Activated naive CD8-positive, alpha-beta T cell (primary cell): ENCODE data around the gene DPH5.
A peak's percentile ranks its signal among the peaks of the same experiment; 100 is the strongest.
"Not testable (repeated sequence)": the region's sequence is repeated elsewhere in the genome, so short reads cannot be mapped to it uniquely, and the experiment has no call there.

ENCODE experiments used
- H3K27ac Mint-ChIP-seq: one replicate; pipeline ENCODE4 v1.8.0; 2021; ENCODE audit warnings: mixed read lengths
- H3K27me3 Mint-ChIP-seq: one replicate; pipeline ENCODE4 v1.8.0; 2021; ENCODE audit warnings: mixed read lengths
- H3K36me3 Mint-ChIP-seq: one replicate; pipeline ENCODE4 v1.8.0; 2021; ENCODE audit warnings: mixed read lengths
- H3K4me1 Mint-ChIP-seq: one replicate; pipeline ENCODE4 v1.8.0; 2021; ENCODE audit warnings: low read depth, mixed read lengths
- H3K4me3 Mint-ChIP-seq: one replicate; pipeline ENCODE4 v1.8.0; 2021; ENCODE audit warnings: mild to moderate bottlenecking, mixed read lengths
- H3K9me3 Mint-ChIP-seq: one replicate; pipeline ENCODE4 v1.8.0; 2021; ENCODE audit warnings: low read depth, mixed read lengths

Gene DPH5

GRCh38 chr1:100982793-100983192, 42.8 kb downstream of the DPH5 start:
- H3K4me3 Mint-ChIP-seq: no peak overlapping the region
- no peak overlapping the region for H3K27ac Mint-ChIP-seq
- no peaks in the 10 kb centered on the region for H3K27me3 Mint-ChIP-seq
- H3K4me1 Mint-ChIP-seq: peaks cover 28% of the 10 kb centered on the region
- peaks cover 13% of the 10 kb centered on the region for H3K9me3 Mint-ChIP-seq
- peaks cover 49% of the 10 kb centered on the region for H3K36me3 Mint-ChIP-seq

GRCh38 chr1:100979631-100980030, 46.0 kb downstream of the DPH5 start:
- Mint-ChIP-seq H3K4me3 (no peak overlapping the region), H3K36me3 (peaks cover 39% of the 10 kb centered on the region), H3K9me3 (peaks cover 4% of the 10 kb centered on the region), H3K27ac (no peak overlapping the region), H3K4me1 (peaks cover 21% of the 10 kb centered on the region), H3K27me3 (no peaks in the 10 kb centered on the region)

GRCh38 chr1:100976936-100977335, 48.6 kb downstream of the DPH5 start:
- Mint-ChIP-seq H3K36me3 (peaks cover 36% of the 10 kb centered on the region), H3K27me3 (no peaks in the 10 kb centered on the region), H3K27ac (no peak overlapping the region), H3K4me1 (peaks cover 23% of the 10 kb centered on the region), H3K9me3 (no peaks in the 10 kb centered on the region), H3K4me3 (no peak overlapping the region)

GRCh38 chr1:100972185-100972584, 53.4 kb downstream of the DPH5 start:
- Mint-ChIP-seq H3K27ac (no peak overlapping the region), H3K27me3 (no peaks in the 10 kb centered on the region), H3K9me3 (no peaks in the 10 kb centered on the region), H3K36me3 (peaks cover 27% of the 10 kb centered on the region), H3K4me1 (peaks cover 52% of the 10 kb centered on the region), H3K4me3 (no peak overlapping the region)

- Mint-ChIP-seq H3K36me3 (peaks cover 32% of the 10 kb centered on the region), H3K9me3 (no peaks in the 10 kb centered on the region), H3K27ac (no peak overlapping the region), H3K4me3 (no peak overlapping the region), H3K27me3 (no peaks in the 10 kb centered on the region), H3K4me1 (peaks cover 47% of the 10 kb centered on the region)
These were observed 54.6 kb downstream of the DPH5 start for GRCh38 chr1:100971021-100971420.

GRCh38 chr1:100969327-100969726, 56.3 kb downstream of the DPH5 start:
- H3K36me3 Mint-ChIP-seq: peaks cover 33% of the 10 kb centered on the region
- no peaks in the 10 kb centered on the region for H3K9me3 Mint-ChIP-seq
- H3K27me3 Mint-ChIP-seq: no peaks in the 10 kb centered on the region
- H3K4me3 Mint-ChIP-seq: no peak overlapping the region
- no peak overlapping the region for H3K27ac Mint-ChIP-seq
- peaks cover 51% of the 10 kb centered on the region for H3K4me1 Mint-ChIP-seq

GRCh38 chr1:100968621-100969020, 57.0 kb downstream of the DPH5 start:
- Mint-ChIP-seq H3K4me1 (peaks cover 47% of the 10 kb centered on the region), H3K4me3 (no peak overlapping the region), H3K27ac (no peak overlapping the region), H3K36me3 (peaks cover 29% of the 10 kb centered on the region), H3K27me3 (no peaks in the 10 kb centered on the region), H3K9me3 (no peaks in the 10 kb centered on the region)

- H3K27ac Mint-ChIP-seq: no peak overlapping the region
- H3K4me1 Mint-ChIP-seq: peaks cover 61% of the 10 kb centered on the region
- H3K9me3 Mint-ChIP-seq: no peaks in the 10 kb centered on the region
- no peak overlapping the region for H3K4me3 Mint-ChIP-seq
- no peaks in the 10 kb centered on the region for H3K27me3 Mint-ChIP-seq
- peaks cover 37% of the 10 kb centered on the region for H3K36me3 Mint-ChIP-seq
These were observed 65.5 kb downstream of the DPH5 start for GRCh38 chr1:100960098-100960497.

- H3K27ac Mint-ChIP-seq: peak overlapping the region; percentile 61
These were observed 66.0 kb downstream of the DPH5 start for GRCh38 chr1:100959502-100960060.

GRCh38 chr1:100955322-100955721, 70.3 kb downstream of the DPH5 start:
- H3K4me1 Mint-ChIP-seq: peaks cover 71% of the 10 kb centered on the region
- H3K27ac Mint-ChIP-seq: peak overlapping the region; percentile 76
- no peaks in the 10 kb centered on the region for H3K27me3 Mint-ChIP-seq
- H3K4me3 Mint-ChIP-seq: no peak overlapping the region
- peaks cover 14% of the 10 kb centered on the region for H3K9me3 Mint-ChIP-seq
- H3K36me3 Mint-ChIP-seq: peaks cover 45% of the 10 kb centered on the region

More at GRCh38 chr1:100959502-100960060, 66.0 kb downstream of the DPH5 start:
- H3K9me3 Mint-ChIP-seq: no peaks in the 10 kb centered on the region
- H3K4me3 Mint-ChIP-seq: no peak overlapping the region
- no peaks in the 10 kb centered on the region for H3K27me3 Mint-ChIP-seq
- peaks cover 36% of the 10 kb centered on the region for H3K36me3 Mint-ChIP-seq
- H3K4me1 Mint-ChIP-seq: peaks cover 62% of the 10 kb centered on the region

- Mint-ChIP-seq H3K4me3 (peak overlapping the region; percentile 2), H3K27me3 (no peaks in the 10 kb centered on the region), H3K36me3 (peaks cover 41% of the 10 kb centered on the region), H3K27ac (peak overlapping the region; percentile 70), H3K4me1 (peaks cover 72% of the 10 kb centered on the region), H3K9me3 (peaks cover 14% of the 10 kb centered on the region)
These were observed 71.4 kb downstream of the DPH5 start for GRCh38 chr1:100953960-100954730.

- Mint-ChIP-seq H3K4me1 (peaks cover 77% of the 10 kb centered on the region), H3K27ac (peak overlapping the region; percentile 70), H3K4me3 (peak overlapping the region; percentile 18), H3K36me3 (peaks cover 52% of the 10 kb centered on the region), H3K9me3 (peaks cover 19% of the 10 kb centered on the region)
- not testable (repeated sequence) for H3K27me3 Mint-ChIP-seq
These were observed 72.6 kb downstream of the DPH5 start for GRCh38 chr1:100952970-100953369.

GRCh38 chr1:100952104-100952745, 73.4 kb downstream of the DPH5 start:
- no peaks in the 10 kb centered on the region for H3K27me3 Mint-ChIP-seq
- peaks cover 24% of the 10 kb centered on the region for H3K9me3 Mint-ChIP-seq
- H3K36me3 Mint-ChIP-seq: peaks cover 57% of the 10 kb centered on the region
- peaks cover 75% of the 10 kb centered on the region for H3K4me1 Mint-ChIP-seq
- peak overlapping the region; percentile 18 for H3K4me3 Mint-ChIP-seq
- peak overlapping the region; percentile 70 for H3K27ac Mint-ChIP-seq

- Mint-ChIP-seq H3K4me3 (no peak overlapping the region), H3K36me3 (peaks cover 69% of the 10 kb centered on the region), H3K27me3 (no peaks in the 10 kb centered on the region), H3K9me3 (peaks cover 24% of the 10 kb centered on the region), H3K27ac (peak overlapping the region; percentile 65), H3K4me1 (peaks cover 81% of the 10 kb centered on the region)
These were observed 74.8 kb downstream of the DPH5 start for GRCh38 chr1:100950781-100951180.

GRCh38 chr1:100950337-100950736, 75.2 kb downstream of the DPH5 start:
- Mint-ChIP-seq H3K27ac (peak overlapping the region; percentile 65), H3K36me3 (peaks cover 72% of the 10 kb centered on the region), H3K4me1 (peaks cover 78% of the 10 kb centered on the region), H3K4me3 (no peak overlapping the region), H3K9me3 (peaks cover 24% of the 10 kb centered on the region), H3K27me3 (no peaks in the 10 kb centered on the region)
